CMK (cell line): ENCODE measurements around the gene GNG7.
"Not testable (repeated sequence)": the region's sequence is repeated elsewhere in the genome, so short reads cannot be mapped to it uniquely, and the experiment has no call there.

Experiments
- DNase-seq: peaks from one replicate; pipeline ENCODE4 v3.0.0-alpha.2; 2010; ENCODE audit warnings: low read depth

GNG7 gene

DNA sequence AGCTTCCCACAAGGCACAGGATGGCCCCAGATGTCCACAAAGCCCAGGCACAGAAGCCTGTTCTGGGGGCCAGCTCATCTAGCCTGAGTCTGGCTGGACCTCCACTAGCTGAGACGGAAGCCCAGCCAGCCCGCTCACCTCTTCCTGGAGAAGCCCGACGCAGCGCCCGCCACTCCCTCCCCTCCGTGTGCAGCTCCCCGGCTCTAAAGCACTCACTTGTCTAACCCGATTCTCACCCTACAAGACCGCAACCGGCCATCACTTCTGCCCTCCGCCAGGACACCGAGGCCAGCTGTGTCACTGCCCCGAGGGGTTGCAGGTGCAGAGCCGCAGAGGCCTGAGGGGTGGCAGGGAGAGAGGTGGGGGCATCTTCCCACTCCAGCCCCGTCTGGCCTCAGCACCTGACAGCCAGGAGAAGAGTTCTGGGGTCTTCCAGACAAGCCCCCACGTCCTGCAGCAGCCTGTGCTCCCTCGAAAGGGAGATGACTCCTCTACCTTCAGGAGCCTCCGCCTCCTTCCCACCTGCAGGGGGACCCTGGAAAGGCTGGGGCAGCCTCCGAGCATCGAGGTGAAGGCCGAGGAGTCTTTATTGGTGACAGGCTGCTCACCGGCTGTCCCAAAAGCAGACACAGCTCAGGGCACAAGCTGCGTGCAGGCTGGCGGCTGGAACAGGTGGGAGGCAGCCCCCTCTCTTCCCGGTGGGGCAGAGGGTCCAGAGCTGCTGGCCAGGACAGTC lies 24.6 kb upstream of the GNG7 start:
- no peak for DNase-seq

DNA sequence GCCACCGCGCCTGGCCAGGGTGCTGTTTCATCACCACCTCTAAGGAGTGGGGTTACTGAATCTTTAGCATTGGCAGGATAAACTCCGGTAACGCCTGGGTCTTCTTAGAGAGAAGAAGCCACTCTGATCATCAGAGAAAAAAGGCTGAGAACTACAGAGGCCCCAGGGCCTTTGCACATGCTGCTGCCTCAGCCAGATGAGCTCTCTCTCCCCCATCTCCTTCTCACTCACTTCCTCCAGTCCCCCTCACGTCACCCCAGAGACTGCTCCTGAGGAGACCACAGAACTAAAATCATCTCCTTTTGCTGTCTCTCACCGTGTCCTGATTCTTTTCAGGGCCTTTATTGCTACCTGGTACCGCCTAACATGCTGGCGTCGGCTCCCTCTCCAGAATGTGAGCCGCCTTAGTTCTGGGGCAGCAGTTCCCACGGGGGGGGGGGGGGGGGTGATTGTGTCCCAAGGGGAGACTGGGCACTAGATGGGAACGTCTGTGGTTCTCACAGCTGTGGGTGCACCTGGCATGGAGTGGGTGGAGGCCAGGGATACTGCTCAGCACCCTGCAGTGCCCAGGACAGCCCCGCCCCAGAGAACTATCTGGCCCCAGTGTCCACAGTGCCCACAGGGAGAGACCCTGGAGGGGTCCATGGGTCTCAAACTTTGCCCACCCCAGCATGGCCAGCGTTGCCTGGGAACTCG lies 23.8 kb upstream of the GNG7 start:
- DNase-seq: no peak

- no peak for DNase-seq
These were observed 21.7 kb upstream of the GNG7 start for GRCh38 chr19:2724148-2724557.

GRCh38 chr19:2723747-2724146 lies 21.3 kb upstream of the GNG7 start:
- DNase-seq: no peak

DNA sequence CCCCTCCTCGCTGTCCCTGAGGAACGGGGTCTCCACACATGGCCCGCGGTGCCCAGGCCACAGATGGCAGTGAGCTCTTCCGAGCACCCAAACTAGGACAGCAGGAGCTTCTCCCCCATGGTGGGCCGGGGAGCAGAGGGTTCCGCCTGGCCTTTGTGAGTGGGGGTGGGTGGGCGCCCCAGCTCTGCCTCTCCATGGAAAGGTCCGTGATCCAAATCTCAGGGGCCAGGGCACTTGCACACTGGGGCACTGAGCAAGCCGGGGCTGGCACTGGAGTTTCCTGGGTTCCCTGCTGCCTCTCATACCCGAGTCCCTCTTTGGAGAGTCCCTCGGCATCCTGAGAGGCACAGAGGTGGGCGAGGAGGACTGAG lies 20.8 kb upstream of the GNG7 start:
- DNase-seq: no peak

- no peak for DNase-seq
These were observed 20.2 kb upstream of the GNG7 start for GRCh38 chr19:2722541-2723344.

- DNase-seq: no peak
These were observed 19.4 kb upstream of the GNG7 start for GRCh38 chr19:2721570-2722540.

GRCh38 chr19:2720777-2721569 lies 18.5 kb upstream of the GNG7 start, which contains the start of gene DIRAS1:
Gene DIRAS1 (minus strand): TSS chr19:2721372. CDS start chr19:2717806, 3,566 bp downstream.
- DNase-seq: no peak

- no peak for DNase-seq
These were observed 17.7 kb upstream of the GNG7 start for GRCh38 chr19:2719920-2720776.

GRCh38 chr19:2719232-2719735 lies 16.8 kb upstream of the GNG7 start:
- no peak for DNase-seq

DNA sequence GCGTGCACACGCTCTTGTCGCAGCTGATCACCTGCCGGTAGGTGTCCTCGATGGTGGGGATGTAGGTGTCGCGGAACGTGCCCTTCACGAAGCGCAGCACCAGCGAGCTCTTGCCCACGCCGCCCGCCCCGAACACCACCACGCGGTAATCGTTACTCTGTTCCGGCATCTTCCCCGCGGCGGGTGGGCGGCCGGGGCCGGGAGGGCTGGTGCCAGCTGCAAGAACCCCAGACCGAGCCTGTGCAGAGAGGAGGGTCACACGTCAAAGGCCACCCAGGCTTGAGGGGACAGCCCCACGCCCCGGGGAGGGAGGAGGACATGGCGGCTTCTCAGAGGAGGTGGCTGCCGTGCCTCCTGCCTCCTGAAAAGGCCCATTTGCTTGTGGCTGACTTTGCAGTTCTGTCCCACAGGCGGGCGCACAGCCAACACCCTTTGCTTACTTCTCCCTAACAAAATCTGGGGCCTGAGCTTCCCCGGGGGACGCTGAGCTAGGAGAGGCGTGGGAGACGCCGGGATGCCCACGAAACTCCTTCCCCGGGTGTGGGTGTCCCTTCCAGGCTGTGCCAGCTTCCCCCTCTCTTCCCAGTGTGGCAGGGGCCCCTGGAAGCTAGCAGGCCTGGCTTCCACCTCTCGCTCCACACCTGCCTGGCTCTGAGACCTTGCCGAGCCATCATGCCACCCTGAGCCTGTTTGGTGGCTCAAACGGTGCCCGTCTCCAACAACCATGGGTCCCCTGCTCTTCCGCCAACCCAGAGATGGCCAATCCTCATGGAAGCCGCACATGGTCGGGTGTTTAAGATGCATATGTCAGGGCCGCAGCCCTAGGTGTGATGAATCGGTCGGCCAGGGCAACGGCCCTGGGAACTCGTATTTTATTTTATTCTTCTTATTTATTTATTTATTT lies 15.4 kb upstream of the GNG7 start:
- no peak for DNase-seq

DNA sequence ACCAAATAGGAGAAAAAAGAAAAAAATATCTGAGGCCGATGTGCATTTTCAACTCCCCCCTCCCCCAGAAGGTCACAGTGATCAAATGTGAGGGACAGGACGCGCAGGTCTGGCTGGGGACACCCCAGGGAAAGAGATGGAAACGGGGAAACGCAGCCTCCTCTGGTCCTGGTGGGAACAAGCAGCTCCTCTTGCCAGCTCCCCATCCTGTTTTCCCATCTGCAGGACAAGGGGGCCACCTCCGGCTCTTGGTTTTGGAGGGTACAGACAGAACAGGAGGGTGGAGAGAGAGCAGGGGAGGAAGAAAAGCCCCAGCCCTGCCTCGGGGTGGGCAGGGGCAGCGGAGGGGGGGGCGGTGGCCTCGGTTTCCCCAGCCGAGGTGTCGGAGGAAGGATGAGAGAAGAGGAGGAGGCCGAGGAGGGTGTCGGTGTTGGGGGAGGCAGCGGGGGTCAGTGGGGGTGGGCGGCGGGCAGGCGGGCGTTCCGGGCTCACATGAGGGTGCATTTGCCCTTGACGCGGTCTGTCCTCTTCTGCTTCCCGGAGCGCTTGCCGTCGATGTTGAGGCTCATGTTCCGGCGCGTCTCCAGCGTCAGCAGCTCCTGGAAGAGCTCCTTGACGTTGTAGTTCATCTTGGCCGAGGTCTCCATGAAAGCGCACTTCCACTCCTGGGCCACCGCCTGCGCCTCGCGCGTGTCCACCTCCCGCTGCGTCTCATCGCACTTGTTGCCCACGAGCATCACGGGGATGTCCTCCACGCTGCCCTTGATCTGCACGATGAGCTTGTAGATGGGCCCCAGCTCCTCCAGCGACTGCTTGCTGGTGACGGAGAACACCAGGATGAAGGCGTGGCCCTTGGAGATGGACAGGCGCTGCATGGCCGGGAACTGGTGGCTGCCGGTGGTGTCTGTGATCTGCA lies 14.5 kb upstream of the GNG7 start:
- no peak for DNase-seq

GRCh38 chr19:2716275-2716650 lies 13.8 kb upstream of the GNG7 start:
- DNase-seq: no peak

DNA sequence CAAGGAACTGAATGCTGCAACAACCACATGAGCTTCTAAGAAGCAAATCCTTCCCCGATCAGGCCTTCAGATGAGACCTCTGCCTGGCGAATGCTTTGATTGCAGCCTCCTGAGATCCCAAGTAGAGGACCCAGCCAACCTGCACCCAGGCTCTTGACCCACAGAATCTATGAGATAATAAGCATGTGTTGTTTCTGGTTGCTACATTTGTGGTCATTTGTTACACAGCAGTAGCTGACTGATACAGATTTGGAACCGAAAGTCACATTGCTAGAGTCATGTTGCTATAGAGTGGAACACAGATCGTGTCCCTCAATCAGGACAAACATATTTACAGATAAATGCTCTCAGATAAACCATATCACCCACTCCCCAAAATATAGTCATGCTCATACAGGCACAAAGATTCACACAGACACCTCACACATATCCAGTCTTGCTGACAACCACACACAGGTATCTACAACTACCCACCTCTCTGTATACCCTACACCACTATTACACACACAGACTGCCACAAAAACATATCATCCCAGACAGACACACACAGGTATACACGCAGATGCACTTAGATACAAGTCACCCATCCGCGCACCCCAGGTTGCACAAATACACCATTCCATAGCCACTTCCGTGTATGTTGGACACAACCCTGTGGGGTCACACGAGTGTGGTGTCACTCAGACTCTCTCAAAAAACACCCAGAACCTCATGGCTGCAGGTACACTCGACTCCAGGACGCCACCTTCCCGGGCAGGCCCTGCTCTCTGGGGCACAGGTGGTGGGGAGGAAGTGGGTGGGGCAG lies 13.2 kb upstream of the GNG7 start:
- DNase-seq: no peak

DNA sequence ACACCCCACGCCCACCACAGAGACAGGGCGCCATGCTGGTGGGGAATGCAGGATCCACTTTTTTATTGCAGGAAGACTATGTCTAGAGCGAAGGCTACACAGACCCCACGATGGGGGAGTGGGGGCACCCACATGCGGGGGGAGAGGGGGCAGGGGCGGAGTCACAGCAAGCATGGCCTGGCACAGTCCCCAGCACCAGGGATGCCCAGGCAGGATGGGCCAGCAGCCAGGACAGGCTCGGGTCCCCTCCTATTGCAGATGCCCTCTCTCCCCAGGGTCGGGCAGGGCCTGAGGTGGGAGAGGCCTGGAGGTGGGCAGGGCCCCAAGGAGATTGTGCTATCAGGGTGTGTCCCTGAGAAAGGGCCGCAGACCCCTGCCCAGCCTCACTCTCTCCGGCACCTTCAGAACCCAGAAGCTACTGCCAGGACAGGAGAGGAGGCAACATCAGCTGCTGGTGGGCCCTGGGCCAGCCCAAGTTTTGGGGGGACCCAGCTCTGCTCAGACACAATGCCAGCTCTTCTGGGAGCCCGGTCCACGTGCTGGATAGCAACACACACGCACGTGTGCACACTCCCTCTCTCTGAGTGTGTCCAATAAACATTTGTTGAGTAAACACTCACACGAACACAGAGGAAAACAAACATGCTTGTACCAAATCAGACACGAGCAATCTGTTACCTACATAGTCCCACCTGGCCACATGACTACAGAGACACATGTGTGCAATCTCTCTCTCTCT lies 12.2 kb upstream of the GNG7 start:
- no peak for DNase-seq

GRCh38 chr19:2714102-2714501 lies 11.6 kb upstream of the GNG7 start:
- DNase-seq: not testable (repeated sequence)
